Measurements from ENCODE around the gene MEAF6.

DNA sequence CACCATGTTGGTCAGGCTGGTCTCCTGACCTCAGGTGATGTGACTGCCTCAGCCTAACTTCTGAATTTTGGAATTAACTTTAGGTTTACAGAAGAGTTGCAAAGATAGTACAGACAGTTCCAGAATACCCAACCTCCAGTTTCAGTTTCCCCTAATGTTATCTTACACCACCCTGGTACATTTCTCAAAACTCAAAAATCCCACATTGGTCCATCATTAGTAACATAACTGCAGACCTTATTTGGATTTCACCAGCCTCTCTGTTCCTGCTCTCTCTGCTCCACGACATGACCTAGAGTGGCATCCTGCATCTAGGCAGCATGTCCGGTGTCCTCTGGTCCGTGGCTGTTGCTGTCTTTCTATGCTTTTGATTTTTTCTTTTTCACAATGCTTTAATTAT lies 45.2 kb downstream of the MEAF6 start:
- no peak for TF ChIP-seq MEF2A (IDR thresholded peaks at IDR 0.05; ENCODE audit: borderline replicate concordance, low read depth)
- TF ChIP-seq, protein P1, sequence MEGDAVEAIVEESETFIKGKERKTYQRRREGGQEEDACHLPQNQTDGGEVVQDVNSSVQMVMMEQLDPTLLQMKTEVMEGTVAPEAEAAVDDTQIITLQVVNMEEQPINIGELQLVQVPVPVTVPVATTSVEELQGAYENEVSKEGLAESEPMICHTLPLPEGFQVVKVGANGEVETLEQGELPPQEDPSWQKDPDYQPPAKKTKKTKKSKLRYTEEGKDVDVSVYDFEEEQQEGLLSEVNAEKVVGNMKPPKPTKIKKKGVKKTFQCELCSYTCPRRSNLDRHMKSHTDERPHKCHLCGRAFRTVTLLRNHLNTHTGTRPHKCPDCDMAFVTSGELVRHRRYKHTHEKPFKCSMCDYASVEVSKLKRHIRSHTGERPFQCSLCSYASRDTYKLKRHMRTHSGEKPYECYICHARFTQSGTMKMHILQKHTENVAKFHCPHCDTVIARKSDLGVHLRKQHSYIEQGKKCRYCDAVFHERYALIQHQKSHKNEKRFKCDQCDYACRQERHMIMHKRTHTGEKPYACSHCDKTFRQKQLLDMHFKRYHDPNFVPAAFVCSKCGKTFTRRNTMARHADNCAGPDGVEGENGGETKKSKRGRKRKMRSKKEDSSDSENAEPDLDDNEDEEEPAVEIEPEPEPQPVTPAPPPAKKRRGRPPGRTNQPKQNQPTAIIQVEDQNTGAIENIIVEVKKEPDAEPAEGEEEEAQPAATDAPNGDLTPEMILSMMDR (IDR thresholded peaks at IDR 0.05) = no peak

Data from SK-N-SH (cell line).